B cell (primary cell): Measurements from ENCODE around the gene DENND4C. TPM values are rescaled to one million over a fixed set of nuclear protein-coding genes. Genes with fewer than 3 reads are reported as not detected.

Source experiments
- ATAC-seq: fragments of 200-7000 bp; cut with Tn5 transposase; one replicate; pipeline ENCODE4 v1.10.0; 2021; ENCODE audit warnings: low read depth, mild to moderate bottlenecking, moderate number of reproducible peaks, moderate library complexity
- CTCF ChIA-PET: fragments of 350-600 bp; sonication (Branson Sonifier 250); formaldehyde crosslinking; loops from one replicate; lab custom pipeline; 2021; ENCODE audit warnings: antibody characterized with exemption, inconsistent platforms; lab: Charles Lee
- POLR2A ChIA-PET: fragments of 350-600 bp; sonication (Branson Sonifier 250); formaldehyde crosslinking; loops from one replicate; lab custom pipeline; 2021; ENCODE audit warnings: antibody characterized with exemption; lab: Charles Lee
- DNase-seq: peaks from one replicate; pipeline ENCODE4 v3.0.0; 2013
- H2AFZ ChIP-seq: 2 replicates; pipeline ENCODE4 v1.6.1; 2012; ENCODE audit warnings: mild to moderate bottlenecking, low read depth, low read length; ENCODE audit not compliant: insufficient read depth, poor library complexity, severe bottlenecking
- H3K27ac ChIP-seq, 2 donors: 1 replicate in 1 of 2; 2 replicates in 1 of 2; pipeline ENCODE4 v1.5.1; 2012 to 2013; ENCODE audit warnings: low read length in 2 of 2, mild to moderate bottlenecking in 2 of 2, moderate library complexity in 1 of 2
- H3K27me3 ChIP-seq, 4 experiments: fragments of 200-600 bp in 1 of 4; sonication (generic) in 1 of 4; replicated peaks in 1 of 4; 1 replicate in 2 of 4; 2 replicates in 2 of 4; pipeline versions ENCODE4 v1.6.1 to v1.7.0; 2013 to 2016; ENCODE audit warnings: low read length in 3 of 4, mild to moderate bottlenecking in 2 of 4, mixed read lengths in 1 of 4, moderate library complexity in 1 of 4; ENCODE audit not compliant: insufficient read depth in 4 of 4, control insufficient read depth in 3 of 4; ENCODE audit errors: control extremely low read depth in 1 of 4
- H3K36me3 ChIP-seq, 2 experiments: replicated peaks in 1 of 2; 1 replicate in 1 of 2; 2 replicates in 1 of 2; pipeline versions ENCODE4 v1.6.1 to v1.7.1; 2013; ENCODE audit warnings: low read length in 1 of 2; ENCODE audit not compliant: insufficient read depth in 2 of 2, control insufficient read depth in 1 of 2; ENCODE audit errors: control extremely low read depth in 1 of 2, extremely low read depth in 1 of 2
- H3K4me1 ChIP-seq, 2 donors: fragments of 200-600 bp in 1 of 2; sonication (generic) in 1 of 2; 1 replicate in 1 of 2; 2 replicates in 1 of 2; pipeline versions ENCODE4 v1.5.1 to v1.6.1; 2013 to 2017; ENCODE audit warnings: low read length in 2 of 2; ENCODE audit not compliant: control insufficient read depth in 2 of 2, insufficient read depth in 2 of 2
- H3K4me2 ChIP-seq: replicated peaks from 2 replicates; pipeline ENCODE3; 2012; ENCODE audit warnings: mild to moderate bottlenecking, low read depth, low read length; ENCODE audit not compliant: poor library complexity, severe bottlenecking
- H3K4me3 ChIP-seq, 5 experiments: fragments of 200-600 bp in 1 of 5; sonication (generic) in 1 of 5; 1 replicate in 3 of 5; 2 replicates in 2 of 5; pipeline versions ENCODE4 v1.5.1 to v1.7.0; 2011 to 2016; ENCODE audit warnings: low read length in 4 of 5, mild to moderate bottlenecking in 4 of 5, low read depth in 2 of 5, control low read depth in 1 of 5, moderate library complexity in 1 of 5; ENCODE audit not compliant: insufficient read depth in 1 of 5; ENCODE audit errors: control extremely low read depth in 1 of 5, extremely low read depth in 1 of 5
- H3K79me2 ChIP-seq: fragments of 200-600 bp; sonication (generic); one replicate; pipeline ENCODE4 v1.6.0; 2016; ENCODE audit warnings: low read length; ENCODE audit not compliant: control insufficient read depth, insufficient read depth
- H3K9ac ChIP-seq: fragments of 200-600 bp; sonication (generic); 2 replicates; pipeline ENCODE4 v1.6.1; 2017; ENCODE audit warnings: mild to moderate bottlenecking, low read length, moderate library complexity
- H3K9me3 ChIP-seq, 3 donors: one replicate each; pipeline versions ENCODE4 v1.6.1 to v1.7.1; 2013; ENCODE audit warnings: low read length in 2 of 3; ENCODE audit not compliant: control insufficient read depth in 2 of 3, insufficient read depth in 1 of 3; ENCODE audit errors: control extremely low read depth in 1 of 3
- H4K20me1 ChIP-seq: 2 replicates; pipeline ENCODE4 v1.6.0; 2012; ENCODE audit warnings: mild to moderate bottlenecking, low read length; ENCODE audit not compliant: insufficient read depth, control insufficient read depth, poor library complexity, severe bottlenecking
- H3K27ac Mint-ChIP-seq: one replicate; pipeline ENCODE4 v1.8.0; 2021; ENCODE audit warnings: mixed read lengths
- H3K27me3 Mint-ChIP-seq: one replicate; pipeline ENCODE4 v1.8.0; 2021; ENCODE audit warnings: mixed read lengths
- H3K4me1 Mint-ChIP-seq: one replicate; pipeline ENCODE4 v1.8.0; 2021; ENCODE audit warnings: mixed read lengths
- H3K4me3 Mint-ChIP-seq: one replicate; pipeline ENCODE4 v1.8.0; 2021; ENCODE audit warnings: mixed read lengths
- H3K9me3 Mint-ChIP-seq: one replicate; pipeline ENCODE4 v1.8.0; 2022; ENCODE audit warnings: mixed read lengths; ENCODE audit not compliant: insufficient read depth
- CTCF ChIP-seq: fragments of 200-600 bp; IDR thresholded peaks from one replicate; pipeline ENCODE4 v1.8.0; 2022; ENCODE audit warnings: antibody characterized with exemption, mild to moderate bottlenecking
- EZH2 ChIP-seq: IDR thresholded peaks from 2 replicates; pipeline ENCODE4 v1.6.1; 2012; ENCODE audit warnings: borderline replicate concordance, low read depth, mild to moderate bottlenecking, moderate library complexity, low read length; ENCODE audit not compliant: insufficient read depth, poor library complexity, severe bottlenecking
- WGBS: methylation state at CpG from one replicate; pipeline ENCODE4 v1.1.5; 2013; ENCODE audit warnings: missing lambda C conversion rate; ENCODE audit not compliant: insufficient coverage; 5-methylcytosine and 5-hydroxymethylcytosine counted together
- intact Hi-C: fragments of 100-400 bp; cut with micrococcal nuclease; formaldehyde crosslinking; loops from one replicate; pipeline ENCODE4 v1.10.0; 2022
- polyA plus RNA-seq: library from polyadenylated mRNA; depleted of rRNA; stranded (reverse); fragments of >200 nt; gene quantifications from 2 replicates; pipeline ENCODE4 v1.2.3, GENCODE V29; 2012
- total RNA-seq, 2 donors: library from RNA; stranded (reverse); fragments of 120-200 nt in 1 of 2; gene quantifications; 1 replicate in 1 of 2; 2 replicates in 1 of 2; pipeline versions ENCODE4 v1.2.3 to v1.2.4, GENCODE V29; 2013 to 2022

DENND4C gene
- total and polyA plus RNA-seq, 2 donors (not counting 1 experiment from before 2014, with no cell fraction given) = 9.9 to 52.4 TPM

GRCh38 chr9:19371942-19372341 lies 141.4 kb downstream of the DENND4C start:
- no peaks in the 10 kb centered on the region for H3K9me3 Mint-ChIP-seq
- Histone ChIP-seq H4K20me1 (no peaks in the 10 kb centered on the region), H3K9ac (no peak overlapping the region), H3K36me3 (peaks cover 12 to 29% of the 10 kb centered on the region in 2 experiments), H3K4me2 (no peak overlapping the region), H3K4me3 (no peak overlapping the region), H3K79me2 (no peaks in the 10 kb centered on the region), H3K27me3 (no peaks in the 10 kb centered on the region), H3K27ac (no peak overlapping the region), H2AFZ (no peak overlapping the region), H3K4me1 (no peaks in the 10 kb centered on the region), H3K9me3 (no peaks in the 10 kb centered on the region)
- DNase-seq = no peak
- no peak overlapping the region for H3K27ac Mint-ChIP-seq
- H3K27me3 Mint-ChIP-seq = no peaks in the 10 kb centered on the region
- H3K4me3 Mint-ChIP-seq = no peak overlapping the region
- CTCF ChIA-PET = interaction anchor here (1.0 kb wide), 1 partner anchor 87 kb away, joined by 3 read pairs; no protein-coding TSS in a partner anchor
- TF ChIP-seq CTCF = no peak
- peaks cover 4% of the 10 kb centered on the region for H3K4me1 Mint-ChIP-seq
- ATAC-seq = no peak
- 69% methylated on average over 2 of the region's 5 CpGs for WGBS
- POLR2A ChIA-PET = no interaction called here
- intact Hi-C loops = no loop called here

GRCh38 chr9:19372567-19372966 lies 142.1 kb downstream of the DENND4C start:
- Histone ChIP-seq H3K4me3 (no peak overlapping the region), H3K9me3 (no peaks in the 10 kb centered on the region), H3K4me1 (no peaks in the 10 kb centered on the region), H3K27ac (no peak overlapping the region), H3K79me2 (no peaks in the 10 kb centered on the region), H3K4me2 (no peak overlapping the region), H2AFZ (no peak overlapping the region), H4K20me1 (peaks cover 6% of the 10 kb centered on the region), H3K27me3 (no peaks in the 10 kb centered on the region), H3K36me3 (peaks cover 17 to 35% of the 10 kb centered on the region in 2 experiments), H3K9ac (no peak overlapping the region)
- no peak overlapping the region for H3K4me3 Mint-ChIP-seq
- no peak overlapping the region for H3K27ac Mint-ChIP-seq
- DNase-seq (no peak), ATAC-seq (no peak)
- POLR2A ChIA-PET = no interaction called here
- H3K4me1 Mint-ChIP-seq = peaks cover 8% of the 10 kb centered on the region
- intact Hi-C loops = no loop called here
- H3K9me3 Mint-ChIP-seq = no peaks in the 10 kb centered on the region
- WGBS = 98% methylated on average over 6 of the region's 8 CpGs
- H3K27me3 Mint-ChIP-seq = no peaks in the 10 kb centered on the region
- CTCF ChIA-PET = interaction anchor here (1.0 kb wide), 1 partner anchor 86 kb away, joined by 3 read pairs; no protein-coding TSS in a partner anchor
- TF ChIP-seq EZH2 (no peak), CTCF (no peak)
